NCI-H2196 (cell line): ENCODE data around the gene LIMS1.
"Not testable (repeated sequence)": the region's sequence is repeated elsewhere in the genome, so short reads cannot be mapped to it uniquely, and the experiment has no call there.

ENCODE experiments used
- DNase-seq: peaks from one replicate; lab custom pipeline; 2025; ENCODE audit not compliant: unreplicated experiment; lab: John Stamatoyannopoulos, UW

LIMS1 gene, protein sequence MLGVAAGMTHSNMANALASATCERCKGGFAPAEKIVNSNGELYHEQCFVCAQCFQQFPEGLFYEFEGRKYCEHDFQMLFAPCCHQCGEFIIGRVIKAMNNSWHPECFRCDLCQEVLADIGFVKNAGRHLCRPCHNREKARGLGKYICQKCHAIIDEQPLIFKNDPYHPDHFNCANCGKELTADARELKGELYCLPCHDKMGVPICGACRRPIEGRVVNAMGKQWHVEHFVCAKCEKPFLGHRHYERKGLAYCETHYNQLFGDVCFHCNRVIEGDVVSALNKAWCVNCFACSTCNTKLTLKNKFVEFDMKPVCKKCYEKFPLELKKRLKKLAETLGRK

GRCh38 chr2:108533832-108534583 lies at the start of gene LIMS1:
TSS of gene LIMS1 (plus strand) at chr2:108534470. CDS start at chr2:108534563, 93 bp downstream.
- peak; percentile 87 for DNase-seq

DNA sequence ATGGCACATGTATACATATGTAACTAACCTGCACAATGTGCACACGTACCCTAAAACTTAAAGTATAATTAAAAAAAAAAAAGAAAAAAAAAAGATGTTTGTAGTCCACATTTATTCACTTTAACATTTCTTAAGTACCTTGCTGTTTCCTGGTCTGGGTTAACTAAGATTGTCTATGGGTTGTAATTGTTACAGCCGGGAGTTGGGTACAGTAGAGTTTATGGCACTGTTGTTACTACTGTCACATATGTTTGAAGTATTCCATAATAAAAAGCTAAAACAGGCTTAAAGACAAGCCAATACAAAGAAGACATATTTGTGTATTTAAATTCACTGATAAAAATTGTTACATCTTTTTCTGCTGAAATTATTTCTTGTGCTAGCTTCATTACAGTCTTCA lies 49.0 kb upstream of the LIMS1 start:
- no peak for DNase-seq

DNA sequence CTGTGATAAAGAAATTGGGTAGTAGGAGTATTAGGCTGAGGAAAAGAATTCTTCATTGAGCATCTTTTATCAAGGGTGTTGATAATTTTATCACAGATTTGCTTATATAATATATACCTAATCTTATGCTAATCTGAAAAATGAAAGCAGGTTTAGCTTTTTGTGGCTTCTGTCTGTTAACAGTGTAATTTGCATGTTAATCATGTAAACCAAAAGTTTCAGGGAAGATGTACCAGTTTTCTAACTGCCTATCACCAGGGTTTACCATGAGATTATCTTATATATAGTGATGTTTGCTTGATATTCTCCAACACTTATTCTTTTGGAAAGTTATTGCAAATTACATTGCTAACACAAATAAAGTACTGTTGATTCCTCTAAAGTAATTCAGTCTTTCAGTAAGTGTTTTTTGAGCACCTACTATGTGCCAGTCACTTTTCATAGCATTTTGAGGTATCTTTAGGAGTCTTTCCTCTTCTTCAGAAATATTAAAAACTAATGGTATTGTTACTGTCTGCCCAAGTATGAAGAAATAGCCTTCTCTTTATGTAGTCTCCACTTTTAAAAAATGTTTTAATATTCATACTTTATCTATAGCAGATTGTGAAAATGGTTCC lies 43.7 kb upstream of the LIMS1 start:
- no peak for DNase-seq

DNA sequence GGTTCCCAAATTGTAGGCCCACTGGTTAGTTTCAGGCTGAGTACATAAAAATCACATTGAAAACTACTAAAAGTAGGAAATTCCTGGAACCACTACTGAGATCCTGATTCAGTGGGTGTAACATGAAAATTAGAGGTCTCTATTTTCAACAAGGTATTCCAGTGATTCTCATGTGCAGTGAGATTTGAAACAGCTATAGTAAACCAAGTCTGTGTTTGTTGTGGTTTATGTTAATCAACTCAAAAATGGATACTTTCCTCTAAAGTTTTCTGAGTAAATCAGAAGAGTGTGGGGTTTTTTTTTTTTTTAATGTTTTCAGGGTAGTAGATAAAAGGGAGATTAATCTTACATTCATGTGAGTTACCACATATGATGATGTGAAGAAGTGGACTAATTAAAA lies 42.4 kb upstream of the LIMS1 start:
- DNase-seq = no peak

GRCh38 chr2:108492364-108492763 lies 41.9 kb upstream of the LIMS1 start:
- no peak for DNase-seq

DNA sequence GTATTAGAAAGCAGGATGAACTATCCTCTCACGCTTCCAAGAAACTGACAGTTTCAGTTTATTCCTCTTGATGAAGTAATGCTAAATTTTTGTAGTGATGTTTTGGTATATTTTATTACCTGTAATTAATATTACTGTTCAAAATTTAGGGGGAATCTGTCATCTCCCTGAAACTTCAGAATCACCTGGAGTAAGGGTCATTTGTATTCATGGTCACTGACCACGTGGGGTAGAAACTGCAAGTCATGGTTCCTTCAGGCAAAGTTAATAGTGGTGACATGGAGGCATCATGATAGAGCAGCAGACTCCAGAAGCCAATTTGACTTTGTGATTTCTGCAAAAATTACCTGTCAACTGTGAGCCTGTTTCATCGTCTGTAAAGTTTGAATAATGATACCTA lies 38.1 kb upstream of the LIMS1 start:
- not testable (repeated sequence) for DNase-seq

DNA sequence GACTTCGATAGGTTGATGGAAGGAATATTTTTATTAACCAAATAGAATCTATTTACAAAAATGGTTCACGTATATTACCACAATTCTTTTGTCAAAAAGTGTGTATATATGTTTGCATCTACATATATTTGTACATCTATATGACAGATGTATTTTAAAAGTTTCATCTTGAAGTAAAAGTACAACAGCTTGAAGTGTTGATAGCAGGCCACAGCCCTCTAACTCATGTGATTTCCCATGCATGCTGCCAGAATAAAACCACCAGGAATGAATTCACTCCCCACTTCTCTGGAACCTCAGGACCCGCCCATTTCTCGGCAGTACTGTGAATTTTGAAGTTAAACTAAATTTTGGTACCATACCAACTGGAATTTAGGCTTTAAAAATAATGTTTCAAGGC lies 26.6 kb upstream of the LIMS1 start:
- not testable (repeated sequence) for DNase-seq

DNA sequence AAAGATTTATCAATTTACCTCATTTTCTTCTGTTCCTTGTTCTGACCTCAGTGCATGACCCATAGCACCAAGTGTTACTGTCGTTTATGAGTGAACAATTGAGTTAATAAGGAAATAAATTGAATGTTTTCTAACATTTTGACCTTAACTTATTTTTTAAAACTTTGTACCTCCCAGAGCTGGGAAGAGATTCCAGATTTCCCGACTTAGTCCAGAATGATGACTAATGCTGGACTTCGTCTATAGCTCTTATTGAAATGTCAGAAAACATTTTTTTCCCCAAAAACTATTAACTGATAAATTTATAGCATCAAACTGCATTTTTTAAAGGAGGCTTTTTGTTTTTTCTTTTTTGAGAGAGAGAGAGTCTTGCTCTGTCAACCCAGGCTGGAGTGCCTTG lies 21.8 kb upstream of the LIMS1 start:
- DNase-seq = not testable (repeated sequence)

GRCh38 chr2:108514478-108514877 lies 19.8 kb upstream of the LIMS1 start:
- DNase-seq = not testable (repeated sequence)

DNA sequence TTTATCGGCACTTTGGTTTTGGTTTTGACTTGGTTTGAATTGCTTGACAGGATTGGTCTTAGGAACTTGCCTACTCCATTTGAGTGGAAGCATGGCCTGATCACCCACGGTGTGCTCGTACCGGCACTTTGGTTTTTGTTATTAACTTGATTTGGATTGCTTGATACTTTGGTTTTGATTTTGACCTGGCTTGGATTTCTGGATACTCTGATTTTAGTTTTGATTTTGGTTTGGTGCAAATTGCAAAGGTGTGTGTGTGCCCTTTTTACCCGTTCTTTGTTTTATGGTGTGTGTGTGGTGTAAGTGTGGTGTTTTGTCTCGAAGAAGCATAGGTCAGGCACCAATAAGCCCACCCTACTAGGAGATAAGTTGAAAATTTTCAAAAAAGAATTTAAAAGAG lies 9.6 kb upstream of the LIMS1 start:
- not testable (repeated sequence) for DNase-seq

GRCh38 chr2:108525258-108525657 lies 9.0 kb upstream of the LIMS1 start:
- not testable (repeated sequence) for DNase-seq

GRCh38 chr2:108531674-108532055 lies 2.6 kb upstream of the LIMS1 start:
- DNase-seq = no peak

DNA sequence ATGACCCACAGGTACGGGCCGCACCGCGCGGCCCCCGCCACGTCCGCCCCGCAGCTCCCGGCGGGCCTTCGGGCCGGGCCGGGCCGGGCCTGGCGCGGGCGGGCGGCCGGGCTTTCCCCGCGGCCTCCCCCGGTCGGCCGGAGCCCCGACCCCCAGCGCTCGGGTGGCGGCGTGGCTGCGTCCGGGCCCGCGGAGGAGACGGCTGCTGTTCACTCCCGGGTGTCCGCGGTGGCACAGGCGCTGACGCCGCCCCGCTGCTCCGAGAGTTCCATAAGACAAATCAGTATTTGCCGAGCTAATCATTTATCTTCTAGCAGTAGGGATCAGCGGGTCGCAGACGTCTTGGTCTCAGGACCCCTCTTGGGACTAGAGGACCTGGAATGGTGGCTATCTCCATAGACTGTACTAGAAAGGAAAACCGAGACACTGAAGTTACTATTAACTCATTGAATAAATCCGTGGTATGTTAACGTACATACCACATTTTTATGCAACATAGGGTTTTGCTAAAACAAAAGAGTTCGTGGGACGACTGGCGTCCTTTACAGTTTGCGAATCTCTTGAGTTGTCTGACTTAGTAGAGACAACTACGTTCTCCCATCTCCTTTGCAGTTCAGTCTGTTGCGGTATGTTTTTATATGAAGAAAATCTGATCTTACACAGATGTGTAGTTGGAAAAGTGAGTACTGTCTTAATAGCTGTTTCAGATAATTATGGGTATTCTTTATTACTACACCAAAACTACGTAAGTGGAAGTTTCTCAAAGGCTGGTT lies 500 bp downstream of the LIMS1 start:
- DNase-seq = no peak

DNA sequence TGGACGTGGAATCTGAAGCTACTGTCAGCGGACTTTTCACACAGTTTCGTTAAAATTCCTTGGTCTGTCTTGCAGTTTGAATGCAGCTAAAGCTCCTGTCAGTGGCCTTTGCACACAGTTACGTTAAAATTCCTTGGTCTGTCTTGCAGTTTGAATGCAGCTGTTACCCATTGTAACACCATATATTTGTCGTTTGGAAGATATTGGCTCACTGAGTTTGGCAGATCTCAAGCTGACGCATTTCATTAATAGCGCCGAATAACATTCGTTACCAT lies 1.0 kb downstream of the LIMS1 start:
- DNase-seq = no peak

DNA sequence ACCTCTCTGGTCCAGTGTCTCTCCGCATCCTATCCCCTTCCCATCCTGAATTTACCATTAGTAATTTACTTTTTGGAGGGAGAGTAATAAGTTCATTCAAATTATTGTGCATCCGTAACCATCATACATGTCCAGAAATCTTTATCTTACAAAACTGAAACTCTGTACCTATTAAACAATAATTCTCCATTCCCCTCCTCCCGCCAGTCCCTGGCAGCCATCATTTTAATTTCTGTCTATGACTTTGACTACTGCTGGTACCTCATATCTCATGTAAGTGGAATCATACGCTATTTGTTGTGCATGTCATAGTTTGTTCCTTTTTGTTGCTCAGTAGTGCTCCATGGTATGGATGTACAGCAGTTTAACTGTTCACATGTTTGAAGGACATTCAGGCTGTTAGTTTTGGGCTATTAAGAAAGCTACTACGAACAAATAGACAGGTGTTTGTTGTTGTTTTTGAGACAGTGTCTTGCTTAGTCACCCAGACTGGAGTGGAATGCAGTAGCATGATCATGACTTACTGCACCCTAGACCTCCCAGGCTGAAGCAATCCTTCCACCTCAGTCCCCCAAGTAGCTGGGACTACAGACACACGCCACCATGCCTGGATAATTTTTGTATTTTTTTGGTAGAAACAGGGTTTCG lies 2.0 kb downstream of the LIMS1 start:
- no peak for DNase-seq

DNA sequence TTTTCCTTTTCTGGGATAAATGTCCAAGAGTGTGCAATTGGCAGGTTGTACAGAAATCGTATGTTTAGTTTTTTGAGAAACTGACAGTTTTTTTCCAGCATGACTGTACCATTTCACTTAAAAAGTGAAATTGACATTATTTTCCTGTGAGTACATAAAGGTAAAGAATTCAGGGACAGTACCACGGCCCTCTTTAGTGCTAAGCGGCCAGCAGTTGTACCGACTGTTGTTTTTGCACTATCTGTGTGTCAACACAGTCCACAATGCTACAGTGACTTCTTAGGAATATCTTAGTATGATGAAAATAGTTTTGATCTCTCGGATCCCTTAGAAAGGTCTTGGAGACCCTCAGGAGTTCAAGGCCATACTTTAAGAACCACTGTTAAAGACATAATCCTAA lies 2.6 kb downstream of the LIMS1 start:
- no peak for DNase-seq

GRCh38 chr2:108538000-108538625 lies 3.8 kb downstream of the LIMS1 start:
- no peak for DNase-seq

DNA sequence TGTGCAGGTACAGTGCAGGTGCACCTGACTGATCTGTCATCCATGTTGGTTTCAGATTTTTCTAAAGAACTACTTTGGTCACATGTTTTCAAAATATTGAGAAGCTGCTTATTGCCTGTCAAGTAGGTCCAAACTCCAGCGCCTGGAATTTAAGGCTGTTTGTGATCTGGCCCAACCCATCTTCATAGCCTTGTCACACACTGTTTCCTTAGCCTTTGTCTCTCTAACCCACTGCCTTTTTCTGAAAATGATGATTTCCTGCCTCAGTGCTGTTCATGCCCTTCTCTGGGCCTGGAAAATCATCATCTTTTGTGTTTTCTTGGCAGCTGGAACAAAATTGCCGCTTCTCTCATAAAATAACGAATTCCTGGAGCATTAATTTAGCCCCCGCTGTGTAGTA lies 7.2 kb downstream of the LIMS1 start:
- DNase-seq = no peak

DNA sequence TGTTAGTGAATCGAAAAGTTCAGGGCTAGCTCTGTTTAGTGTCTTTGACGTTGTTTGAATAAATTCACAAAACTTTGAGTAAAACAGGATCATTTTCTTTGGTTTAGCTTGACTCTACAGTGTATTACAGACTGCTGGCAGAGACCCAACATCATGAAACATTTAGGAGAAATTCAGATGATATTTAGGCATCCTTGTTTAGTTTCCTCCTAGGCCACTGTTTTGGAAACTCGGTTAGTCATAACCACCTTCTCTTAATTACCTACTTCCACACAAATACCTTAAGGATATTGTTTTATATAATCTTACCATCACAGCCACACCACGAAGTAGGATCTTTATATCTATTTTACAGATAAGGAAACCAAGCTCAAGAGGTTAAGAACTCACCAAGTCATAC lies 7.8 kb downstream of the LIMS1 start:
- DNase-seq = no peak

GRCh38 chr2:108547606-108548005 lies 13.3 kb downstream of the LIMS1 start:
- no peak for DNase-seq
